ENCODE measurements around the gene ENPEP.

Gene ENPEP

GRCh38 chr4:110527156-110527555, 51.2 kb downstream of the ENPEP start:
- no peak overlapping the region for H3K27ac ChIP-seq
- no peak overlapping the region for H3K9ac ChIP-seq
- H3K4me2 ChIP-seq: no peak overlapping the region
- H4K20me1 ChIP-seq (ENCODE audit: insufficient read depth): no peaks in the 10 kb centered on the region
- H3K79me2 ChIP-seq (ENCODE audit: insufficient read depth, low read depth): no peaks in the 10 kb centered on the region
- no peak overlapping the region for H2AFZ ChIP-seq (ENCODE audit: low read depth)
- H3K4me1 ChIP-seq (ENCODE audit: low read depth, poor library complexity, severe bottlenecking): no peaks in the 10 kb centered on the region
- no peak overlapping the region for H3K4me3 ChIP-seq (IDR thresholded peaks at IDR 0.05; ENCODE audit: insufficient read depth, low read depth, low read length)
- no peak for TF ChIP-seq CTCF (conservative IDR thresholded peaks at IDR 0.05; ENCODE audit: low read depth, low read length)
- H3K27me3 ChIP-seq (ENCODE audit: insufficient read depth, low read depth): no peaks in the 10 kb centered on the region
- no peaks in the 10 kb centered on the region for H3K36me3 ChIP-seq (ENCODE audit: insufficient read depth)

GRCh38 chr4:110532901-110533589, 57.1 kb downstream of the ENPEP start:
- Histone ChIP-seq H3K27me3 (ENCODE audit: insufficient read depth, low read depth) (no peaks in the 10 kb centered on the region), H4K20me1 (ENCODE audit: insufficient read depth) (no peaks in the 10 kb centered on the region), H3K4me1 (ENCODE audit: low read depth, poor library complexity, severe bottlenecking) (no peaks in the 10 kb centered on the region), H3K79me2 (ENCODE audit: insufficient read depth, low read depth) (no peaks in the 10 kb centered on the region), H3K27ac (no peak overlapping the region), H3K9ac (no peak overlapping the region), H3K36me3 (ENCODE audit: insufficient read depth) (no peaks in the 10 kb centered on the region), H2AFZ (ENCODE audit: low read depth) (no peak overlapping the region), H3K4me3 (IDR thresholded peaks at IDR 0.05; ENCODE audit: insufficient read depth, low read depth, low read length) (no peak overlapping the region), H3K4me2 (no peak overlapping the region)
- no peak for TF ChIP-seq CTCF (conservative IDR thresholded peaks at IDR 0.05; ENCODE audit: low read depth, low read length)

GRCh38 chr4:110533590-110533910, 57.6 kb downstream of the ENPEP start:
- Histone ChIP-seq H3K4me3 (IDR thresholded peaks at IDR 0.05; ENCODE audit: insufficient read depth, low read depth, low read length) (no peak overlapping the region), H3K4me1 (ENCODE audit: low read depth, poor library complexity, severe bottlenecking) (no peaks in the 10 kb centered on the region), H3K9ac (no peak overlapping the region), H3K79me2 (ENCODE audit: insufficient read depth, low read depth) (no peaks in the 10 kb centered on the region), H2AFZ (ENCODE audit: low read depth) (no peak overlapping the region), H3K27ac (no peak overlapping the region), H3K4me2 (no peak overlapping the region), H3K36me3 (ENCODE audit: insufficient read depth) (no peaks in the 10 kb centered on the region), H3K27me3 (ENCODE audit: insufficient read depth, low read depth) (no peaks in the 10 kb centered on the region), H4K20me1 (ENCODE audit: insufficient read depth) (no peaks in the 10 kb centered on the region)
- no peak for TF ChIP-seq CTCF (conservative IDR thresholded peaks at IDR 0.05; ENCODE audit: low read depth, low read length)

GRCh38 chr4:110533940-110534339, 58.0 kb downstream of the ENPEP start:
- H3K4me2 ChIP-seq: no peak overlapping the region
- no peaks in the 10 kb centered on the region for H3K36me3 ChIP-seq (ENCODE audit: insufficient read depth)
- no peaks in the 10 kb centered on the region for H4K20me1 ChIP-seq (ENCODE audit: insufficient read depth)
- no peak overlapping the region for H3K4me3 ChIP-seq (IDR thresholded peaks at IDR 0.05; ENCODE audit: insufficient read depth, low read depth, low read length)
- H3K27ac ChIP-seq: no peak overlapping the region
- no peaks in the 10 kb centered on the region for H3K4me1 ChIP-seq (ENCODE audit: low read depth, poor library complexity, severe bottlenecking)
- no peak overlapping the region for H3K9ac ChIP-seq
- no peaks in the 10 kb centered on the region for H3K27me3 ChIP-seq (ENCODE audit: insufficient read depth, low read depth)
- no peaks in the 10 kb centered on the region for H3K79me2 ChIP-seq (ENCODE audit: insufficient read depth, low read depth)
- no peak overlapping the region for H2AFZ ChIP-seq (ENCODE audit: low read depth)
- TF ChIP-seq CTCF (conservative IDR thresholded peaks at IDR 0.05; ENCODE audit: low read depth, low read length): no peak

Measured in KMS-11 (cell line).